ENCODE data around the gene FAM107A. TPM values are rescaled to one million over a fixed set of nuclear protein-coding genes. Genes with fewer than 3 reads are reported as not detected.

The FAM107A gene
- total and polyA plus RNA-seq, 2 of the 4 experiments (the other 2 are of a cell fraction): not detected

DNA sequence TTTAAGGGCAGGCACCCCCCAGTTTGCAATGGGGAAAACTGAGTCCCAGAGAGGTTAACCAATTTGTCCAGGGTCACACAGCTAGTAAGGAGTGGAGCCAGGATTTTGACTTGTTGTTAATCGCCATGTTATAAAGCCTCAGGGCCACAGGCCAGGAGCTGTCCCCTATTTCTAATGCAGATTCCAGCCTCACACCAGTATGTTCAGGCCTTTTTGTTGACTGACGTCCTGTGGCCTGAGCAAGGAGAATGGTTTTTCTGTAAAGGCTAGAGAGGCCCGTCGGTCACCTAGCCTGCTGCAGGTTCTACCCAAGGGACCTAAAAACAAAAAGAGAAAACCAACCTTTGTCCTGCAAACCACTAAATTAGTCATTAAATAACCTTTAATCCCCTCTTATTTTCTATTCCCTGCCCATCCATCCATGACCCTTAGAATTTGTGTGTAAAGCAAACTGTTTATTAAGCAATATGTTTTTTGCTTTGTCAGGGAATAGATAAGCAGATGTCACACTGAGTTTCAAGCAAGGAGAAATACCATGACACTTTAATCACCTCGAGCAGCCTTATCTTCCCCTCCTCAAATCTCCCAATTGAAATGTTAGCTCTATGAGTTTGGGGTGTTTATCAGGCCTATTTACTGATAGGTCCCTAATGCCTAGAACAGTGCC lies 54.3 kb downstream of the FAM107A start:
- POLR2A ChIA-PET (ENCODE audit: unreplicated experiment): no interaction called here
- dilution Hi-C loops (cut with HindIII; ENCODE audit: low sequenced_read_pairs, unreplicated experiment): no loop called here
- Histone ChIP-seq H4K8ac (ENCODE audit: low read depth in 2 of 2, low read length in 2 of 2) (no peak overlapping the region), H2BK120ac (ENCODE audit: low read depth, low read length) (no peak overlapping the region), H3K27me3 (ENCODE audit: control insufficient read depth, insufficient read depth, low read length) (no peaks in the 10 kb centered on the region), H2BK15ac (ENCODE audit: low read depth, low read length) (no peak overlapping the region), H2AFZ (replicated peaks; ENCODE audit: low read length, poor library complexity) (no peak overlapping the region), H4K91ac (ENCODE audit: insufficient read depth, low read depth, low read length) (no peak overlapping the region), H3K4me1 (ENCODE audit: control insufficient read depth, insufficient read depth, low read length) (peaks cover 3% of the 10 kb centered on the region), H2AK9ac (replicated peaks; ENCODE audit: low read depth, low read length, poor library complexity) (no peak overlapping the region), H3K27ac (ENCODE audit: insufficient read depth, low read length) (no peak overlapping the region), H3K18ac (ENCODE audit: low read depth, low read length) (no peak overlapping the region), H3K23ac (ENCODE audit: low read depth, low read length) (0 out of 2 replicates have a peak overlapping the region, but pooled peaks have one; percentile 16), H4K5ac (ENCODE audit: low read depth, low read length) (no peak overlapping the region), H2BK5ac (ENCODE audit: low read depth, low read length, poor library complexity, severe bottlenecking) (no peak overlapping the region), H3K9ac (ENCODE audit: low read depth, low read length) (no peak overlapping the region), H3K14ac (replicated peaks; ENCODE audit: low read depth, low read length) (no peak overlapping the region), H2AK5ac (ENCODE audit: low read depth, low read length) (no peak overlapping the region), H3K9me1 (ENCODE audit: insufficient read depth, low read length) (peaks cover 7% of the 10 kb centered on the region), H3K56ac (ENCODE audit: extremely low read depth, insufficient read depth, low read length) (no peak overlapping the region), H3K4me2 (ENCODE audit: low read depth, low read length) (no peak overlapping the region), H3K4me3 (ENCODE audit: insufficient read depth, low read depth, low read length) (no peak overlapping the region), H3K36me3 (ENCODE audit: control insufficient read depth, insufficient read depth, low read length) (peaks cover 8% of the 10 kb centered on the region; the same call in 1 of the 2 replicates), H3K9me3 (ENCODE audit: control insufficient read depth, insufficient read depth, low read length) (no peaks in the 10 kb centered on the region), H3K79me1 (ENCODE audit: low read depth in 1 of 2, low read length in 2 of 2) (no peaks in the 10 kb centered on the region), H3K4ac (ENCODE audit: low read depth, low read length) (no peak overlapping the region), H4K20me1 (ENCODE audit: insufficient read depth, low read length) (no peaks in the 10 kb centered on the region; the same call in 1 of the 2 replicates), H2BK20ac (ENCODE audit: low read depth, low read length) (no peak overlapping the region)
- WGBS, 2 experiments (ENCODE audit: extremely low coverage in 2 of 2, insufficient read length in 1 of 2): no CpG with 5 or more reads among the region's 5 CpGs
- no TSS peak for BruUV-seq (replicated peaks)
- TF ChIP-seq POLR2A (IDR thresholded peaks at IDR 0.05; ENCODE audit: low read depth, low read length) (no peak), MAZ (IDR thresholded peaks at IDR 0.05; ENCODE audit: borderline replicate concordance, low read depth, low read length) (no peak), NFE2L2 (IDR thresholded peaks at IDR 0.05; ENCODE audit: low read depth, low read length) (no peak), RCOR1 (IDR thresholded peaks at IDR 0.05; ENCODE audit: insufficient replicate concordance, low read length) (no peak), BHLHE40 (IDR thresholded peaks at IDR 0.05; ENCODE audit: low read depth, low read length) (no peak), FOS (IDR thresholded peaks at IDR 0.05; ENCODE audit: low read depth, low read length) (no peak), CEBPB (IDR thresholded peaks at IDR 0.05; ENCODE audit: low read depth, low read length) (no peak), SMC3 (IDR thresholded peaks at IDR 0.05; ENCODE audit: low read depth, low read length) (no peak), CHD1 (IDR thresholded peaks at IDR 0.05; ENCODE audit: low read depth, low read length) (no peak), RAD21 (IDR thresholded peaks at IDR 0.05; ENCODE audit: low read length) (no peak), MAFK (IDR thresholded peaks at IDR 0.05; ENCODE audit: low read depth, low read length) (no peak), RFX5 (IDR thresholded peaks at IDR 0.05; ENCODE audit: low read depth, low read length) (no peak), MXI1 (IDR thresholded peaks at IDR 0.05; ENCODE audit: borderline replicate concordance, low read depth, low read length) (no peak)
- TF ChIP-seq, protein P1, sequence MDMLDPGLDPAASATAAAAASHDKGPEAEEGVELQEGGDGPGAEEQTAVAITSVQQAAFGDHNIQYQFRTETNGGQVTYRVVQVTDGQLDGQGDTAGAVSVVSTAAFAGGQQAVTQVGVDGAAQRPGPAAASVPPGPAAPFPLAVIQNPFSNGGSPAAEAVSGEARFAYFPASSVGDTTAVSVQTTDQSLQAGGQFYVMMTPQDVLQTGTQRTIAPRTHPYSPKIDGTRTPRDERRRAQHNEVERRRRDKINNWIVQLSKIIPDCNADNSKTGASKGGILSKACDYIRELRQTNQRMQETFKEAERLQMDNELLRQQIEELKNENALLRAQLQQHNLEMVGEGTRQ (IDR thresholded peaks at IDR 0.05; ENCODE audit: low read depth, low read length): no peak
- TF ChIP-seq, protein P2, sequence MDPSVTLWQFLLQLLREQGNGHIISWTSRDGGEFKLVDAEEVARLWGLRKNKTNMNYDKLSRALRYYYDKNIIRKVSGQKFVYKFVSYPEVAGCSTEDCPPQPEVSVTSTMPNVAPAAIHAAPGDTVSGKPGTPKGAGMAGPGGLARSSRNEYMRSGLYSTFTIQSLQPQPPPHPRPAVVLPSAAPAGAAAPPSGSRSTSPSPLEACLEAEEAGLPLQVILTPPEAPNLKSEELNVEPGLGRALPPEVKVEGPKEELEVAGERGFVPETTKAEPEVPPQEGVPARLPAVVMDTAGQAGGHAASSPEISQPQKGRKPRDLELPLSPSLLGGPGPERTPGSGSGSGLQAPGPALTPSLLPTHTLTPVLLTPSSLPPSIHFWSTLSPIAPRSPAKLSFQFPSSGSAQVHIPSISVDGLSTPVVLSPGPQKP (IDR thresholded peaks at IDR 0.05; ENCODE audit: borderline replicate concordance, low read depth, low read length): no peak
- TF ChIP-seq, protein P3, sequence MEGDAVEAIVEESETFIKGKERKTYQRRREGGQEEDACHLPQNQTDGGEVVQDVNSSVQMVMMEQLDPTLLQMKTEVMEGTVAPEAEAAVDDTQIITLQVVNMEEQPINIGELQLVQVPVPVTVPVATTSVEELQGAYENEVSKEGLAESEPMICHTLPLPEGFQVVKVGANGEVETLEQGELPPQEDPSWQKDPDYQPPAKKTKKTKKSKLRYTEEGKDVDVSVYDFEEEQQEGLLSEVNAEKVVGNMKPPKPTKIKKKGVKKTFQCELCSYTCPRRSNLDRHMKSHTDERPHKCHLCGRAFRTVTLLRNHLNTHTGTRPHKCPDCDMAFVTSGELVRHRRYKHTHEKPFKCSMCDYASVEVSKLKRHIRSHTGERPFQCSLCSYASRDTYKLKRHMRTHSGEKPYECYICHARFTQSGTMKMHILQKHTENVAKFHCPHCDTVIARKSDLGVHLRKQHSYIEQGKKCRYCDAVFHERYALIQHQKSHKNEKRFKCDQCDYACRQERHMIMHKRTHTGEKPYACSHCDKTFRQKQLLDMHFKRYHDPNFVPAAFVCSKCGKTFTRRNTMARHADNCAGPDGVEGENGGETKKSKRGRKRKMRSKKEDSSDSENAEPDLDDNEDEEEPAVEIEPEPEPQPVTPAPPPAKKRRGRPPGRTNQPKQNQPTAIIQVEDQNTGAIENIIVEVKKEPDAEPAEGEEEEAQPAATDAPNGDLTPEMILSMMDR (conservative IDR thresholded peaks at IDR 0.05; ENCODE audit: low read depth, low read length): no peak
- DNase-seq: no peak
- no peak for ATAC-seq (ENCODE audit: low read depth)
- CTCF ChIA-PET: interaction anchor here (0.6 kb wide), 1 partner anchor 27 kb away, joined by 4 read pairs; no protein-coding TSS in a partner anchor
- intact Hi-C loops (cut with micrococcal nuclease): no loop called here
- in situ Hi-C loops (cut with MboI; ENCODE audit: low sequenced_read_pairs): no loop called here

Data from IMR-90 (cell line).